H4 (cell line): ENCODE data around the gene QRFP. TPM values are rescaled to one million over a fixed set of nuclear protein-coding genes. Genes with fewer than 3 reads are reported as not detected.

Experiments
- DNase-seq: peaks from one replicate; pipeline ENCODE4 v3.0.0-alpha.2; 2015; ENCODE audit warnings: low spot score
- total RNA-seq: library from RNA; depleted of rRNA; stranded (reverse); fragments of >200 nt; shearing (Covaris generic); gene quantifications from 2 replicates; pipeline ENCODE4 v1.2.3, GENCODE V29; 2014

The QRFP gene
- total RNA-seq, 1 experiment from 2014 or later: not detected

DNA sequence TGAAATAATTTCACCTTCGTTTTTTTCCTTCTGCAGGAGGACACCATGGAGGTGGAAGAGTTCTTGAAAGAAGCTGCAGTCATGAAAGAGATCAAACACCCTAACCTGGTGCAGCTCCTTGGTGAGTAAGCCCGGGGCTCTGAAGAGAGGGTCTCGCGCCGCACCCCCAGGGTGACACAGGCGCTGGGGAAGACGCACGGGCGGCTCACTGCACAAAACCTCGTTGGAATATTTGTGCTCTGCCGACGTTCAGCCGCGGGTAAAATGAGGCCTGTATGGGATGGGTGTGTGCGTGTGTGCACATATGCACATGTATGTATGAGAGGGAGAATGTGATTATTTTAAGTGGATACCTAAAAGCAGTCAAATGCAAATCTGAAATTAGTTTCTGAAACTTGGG lies 24.5 kb downstream of the QRFP start:
- no peak for DNase-seq

DNA sequence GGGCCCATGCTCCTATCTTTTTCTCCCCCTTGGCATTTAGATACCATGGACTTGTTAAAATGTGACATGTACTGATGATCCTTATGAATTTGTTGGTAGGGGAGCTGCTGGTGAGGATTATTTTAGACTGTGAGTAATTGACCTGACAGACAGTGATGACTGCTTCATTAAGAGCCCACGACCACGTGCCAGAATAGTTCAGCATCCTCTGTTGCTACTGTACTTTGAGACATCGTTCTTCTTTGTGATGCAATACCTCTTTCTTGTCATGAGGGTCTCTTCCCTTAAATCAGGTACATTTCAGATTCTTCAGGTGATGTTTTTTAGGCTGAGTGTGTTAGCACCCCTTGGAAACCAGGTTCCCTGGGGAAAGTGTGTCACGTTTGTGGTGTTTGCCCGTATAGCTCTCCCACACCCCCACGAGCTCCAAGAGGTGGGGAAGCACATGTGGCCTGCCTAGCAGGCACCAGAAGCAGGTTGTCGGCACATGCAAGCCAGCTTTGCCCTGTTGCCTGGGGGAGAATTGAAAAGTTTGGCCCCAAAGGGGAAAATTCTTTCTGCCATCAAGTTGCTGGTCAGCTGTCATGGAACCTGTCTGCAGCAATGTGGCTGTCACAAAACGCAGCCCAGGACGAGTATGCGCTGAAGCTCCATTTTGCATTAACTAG lies 25.1 kb downstream of the QRFP start:
- no peak for DNase-seq

DNA sequence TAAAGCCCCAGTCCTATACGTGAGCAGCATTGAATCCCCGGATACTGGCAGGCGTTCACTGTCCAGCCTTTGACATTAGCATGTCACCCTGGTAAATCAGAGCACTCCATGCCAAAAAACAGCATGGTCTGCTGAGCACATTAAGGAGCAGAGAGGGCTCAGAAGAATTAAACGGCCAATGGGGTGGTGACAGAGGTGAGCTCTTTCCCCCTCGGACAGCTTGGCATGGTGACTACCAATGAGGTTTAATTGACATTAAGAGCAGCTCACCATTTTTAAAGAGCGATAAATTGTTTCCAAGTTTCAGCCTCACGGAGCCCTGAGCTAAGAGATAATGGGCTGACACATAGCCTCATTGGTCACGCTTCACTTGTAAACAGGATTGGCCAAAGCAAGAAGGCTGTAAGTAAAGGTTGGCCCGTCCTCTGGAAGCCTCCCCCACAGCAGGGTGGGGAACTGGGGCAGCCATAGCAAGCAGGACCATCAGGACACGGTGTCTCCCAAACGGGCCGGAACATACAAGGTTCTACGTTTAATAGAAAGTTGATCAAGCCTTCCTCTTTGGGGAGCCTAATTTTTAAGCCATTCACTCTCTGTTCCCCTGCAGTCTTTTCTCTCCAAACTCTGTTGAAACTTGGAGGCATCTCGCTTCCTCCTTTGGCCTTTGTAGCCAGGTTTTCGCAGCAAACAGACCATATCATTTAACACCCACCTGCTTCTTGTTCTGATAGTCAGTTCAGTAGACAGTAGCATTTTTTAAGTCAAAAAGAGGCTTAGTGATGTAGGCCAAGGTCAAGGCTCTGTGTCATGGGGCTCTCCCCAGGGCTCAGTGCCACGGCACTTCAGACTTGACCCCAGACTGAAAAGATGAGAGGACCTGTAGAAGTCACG lies 25.9 kb downstream of the QRFP start:
- no peak for DNase-seq

DNA sequence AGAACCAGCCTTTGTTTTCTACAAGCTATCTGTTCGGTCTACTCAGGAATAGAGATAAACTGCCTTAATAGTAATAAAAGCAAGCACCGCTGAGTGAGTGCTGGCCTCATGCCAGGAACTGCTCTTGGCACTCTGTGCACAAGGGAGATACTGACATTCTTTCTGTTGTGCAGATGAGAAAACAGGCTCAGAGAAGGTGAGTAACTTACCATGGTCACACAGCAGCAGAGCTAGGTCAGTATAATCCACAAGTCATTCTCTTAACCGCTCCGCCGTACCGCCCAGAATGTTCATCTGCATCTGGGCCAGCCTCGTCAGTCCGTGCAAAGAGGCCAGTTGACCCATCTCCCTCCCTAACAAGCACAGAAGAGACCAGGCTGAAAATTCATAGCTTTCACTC lies 27.4 kb downstream of the QRFP start:
- no peak for DNase-seq

DNA sequence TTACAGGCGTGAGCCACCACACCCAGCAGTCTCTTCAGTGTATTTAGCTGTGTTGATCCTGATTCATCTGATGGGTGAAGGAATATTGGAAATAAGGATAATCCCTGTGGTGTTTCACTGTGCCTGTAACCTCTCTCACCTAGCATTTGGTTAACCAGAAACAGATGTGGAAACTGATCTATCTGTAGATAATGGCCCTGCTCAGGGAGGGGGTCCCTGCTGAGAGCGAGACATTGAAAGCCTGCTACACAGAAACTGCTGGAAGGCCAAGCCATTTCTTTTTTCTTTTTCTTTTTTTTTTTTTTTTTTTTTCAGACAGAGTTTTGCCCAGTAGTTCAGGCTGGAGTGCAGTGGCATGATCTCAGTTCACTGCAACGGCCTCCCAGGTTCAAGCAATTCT lies 28.4 kb downstream of the QRFP start:
- no peak for DNase-seq

DNA sequence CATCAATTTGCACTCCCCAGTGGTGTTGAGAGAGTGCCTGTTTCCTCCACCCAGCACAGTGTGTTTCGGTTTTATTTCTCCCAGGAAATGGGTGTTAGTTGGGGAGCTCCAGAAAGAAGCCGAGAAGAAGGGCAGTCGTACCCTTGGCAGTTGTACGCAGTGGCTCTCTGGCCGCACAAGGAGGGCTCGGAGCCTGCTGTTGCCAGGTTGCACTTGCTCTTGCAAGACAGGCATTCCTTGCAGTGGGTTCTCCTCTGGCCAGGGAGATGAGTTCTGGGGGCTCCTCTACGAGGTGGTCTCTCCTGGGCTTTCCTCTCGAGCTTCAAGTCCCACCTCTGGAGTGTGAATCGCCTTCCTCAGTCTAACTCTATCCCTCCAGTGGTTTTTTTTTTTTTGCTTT lies 29.1 kb downstream of the QRFP start:
- DNase-seq: no peak

DNA sequence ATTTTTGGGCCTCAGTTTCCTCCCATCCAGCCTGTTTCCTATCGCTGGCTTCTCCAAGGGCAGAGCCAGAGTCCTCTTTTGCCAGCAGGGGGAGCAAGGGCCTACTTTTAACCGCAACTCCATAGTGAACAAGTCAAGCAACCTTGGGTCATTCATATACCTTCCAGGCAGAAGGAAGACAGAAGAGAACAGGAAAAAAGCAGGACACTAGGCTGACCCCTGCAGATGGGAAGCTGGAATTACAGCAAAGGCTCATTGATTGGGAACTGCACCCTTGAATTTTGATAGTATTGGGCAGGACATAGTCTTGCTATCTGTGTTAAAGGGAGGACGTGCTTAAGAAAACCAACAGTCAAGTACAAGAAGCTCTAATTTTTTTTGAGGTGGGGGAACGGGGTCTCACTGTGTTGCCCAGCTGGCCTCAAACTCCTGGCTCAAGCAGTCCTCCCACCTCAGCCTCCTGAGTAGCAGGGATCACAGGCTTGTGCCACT lies 30.1 kb downstream of the QRFP start:
- DNase-seq: peak; percentile 92

DNA sequence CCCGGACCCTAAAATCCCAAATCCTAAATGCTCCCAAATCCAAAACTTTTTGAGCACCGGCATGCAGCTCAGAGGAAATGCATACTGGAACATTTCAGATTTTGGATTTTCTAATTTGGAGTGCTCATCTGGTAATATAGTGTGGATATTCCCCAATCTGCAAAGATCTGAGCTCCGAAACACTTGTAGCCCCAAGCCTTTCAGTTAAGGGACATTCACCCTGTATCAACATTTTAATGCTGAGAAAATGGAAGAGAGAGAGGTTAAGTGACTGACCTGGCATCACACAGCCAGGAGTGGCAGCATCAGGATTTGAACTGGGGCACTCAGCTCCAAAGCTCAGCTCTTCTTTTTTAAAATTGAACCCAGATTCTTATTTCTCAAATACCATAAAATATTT lies 30.7 kb downstream of the QRFP start:
- DNase-seq: no peak

DNA sequence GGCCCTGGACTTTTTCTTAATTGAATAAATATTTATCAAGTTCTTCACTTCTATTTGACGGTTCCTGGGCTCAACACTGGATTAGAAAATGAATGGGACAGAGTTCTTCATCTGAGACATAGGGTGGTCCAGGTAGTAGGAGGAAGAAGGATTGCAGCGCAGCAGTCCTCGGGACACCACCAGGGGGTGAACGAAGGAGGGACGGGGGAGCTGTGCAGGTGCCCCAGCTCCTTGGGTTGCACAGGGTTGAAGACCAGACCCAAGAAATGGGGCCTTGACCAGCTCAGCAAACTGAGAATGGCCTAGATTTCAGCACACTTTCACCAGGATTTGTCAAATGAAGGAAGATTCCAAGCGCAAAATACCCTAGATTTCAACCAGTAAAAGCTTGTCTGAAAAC lies 32.1 kb downstream of the QRFP start:
- DNase-seq: no peak

DNA sequence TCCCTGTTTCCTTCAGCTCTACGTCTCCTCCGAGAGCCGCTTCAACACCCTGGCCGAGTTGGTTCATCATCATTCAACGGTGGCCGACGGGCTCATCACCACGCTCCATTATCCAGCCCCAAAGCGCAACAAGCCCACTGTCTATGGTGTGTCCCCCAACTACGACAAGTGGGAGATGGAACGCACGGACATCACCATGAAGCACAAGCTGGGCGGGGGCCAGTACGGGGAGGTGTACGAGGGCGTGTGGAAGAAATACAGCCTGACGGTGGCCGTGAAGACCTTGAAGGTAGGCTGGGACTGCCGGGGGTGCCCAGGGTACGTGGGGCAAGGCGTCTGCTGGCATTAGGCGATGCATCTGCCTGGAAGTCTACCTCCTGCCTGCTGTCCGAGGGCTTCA lies 33.9 kb downstream of the QRFP start:
- no peak for DNase-seq

DNA sequence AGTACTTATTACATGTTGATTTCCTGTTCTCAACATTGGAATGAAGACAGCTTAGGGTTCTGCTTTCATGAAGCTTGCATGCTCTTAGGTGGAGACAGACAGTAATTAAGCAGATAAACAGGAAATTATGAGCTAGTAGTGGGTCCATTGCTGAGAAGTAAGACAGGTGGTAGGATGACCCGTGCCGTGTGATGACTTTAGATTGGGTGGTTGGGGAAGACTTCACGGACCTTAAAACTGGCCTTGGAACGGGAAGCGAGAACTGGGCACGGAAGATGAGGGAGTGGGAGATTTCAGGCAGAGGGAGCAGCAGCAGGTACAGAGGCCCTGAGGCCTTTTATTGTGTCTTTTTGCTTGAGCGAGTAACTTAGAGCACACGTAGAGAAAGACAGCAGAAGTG lies 34.4 kb downstream of the QRFP start:
- DNase-seq: no peak

DNA sequence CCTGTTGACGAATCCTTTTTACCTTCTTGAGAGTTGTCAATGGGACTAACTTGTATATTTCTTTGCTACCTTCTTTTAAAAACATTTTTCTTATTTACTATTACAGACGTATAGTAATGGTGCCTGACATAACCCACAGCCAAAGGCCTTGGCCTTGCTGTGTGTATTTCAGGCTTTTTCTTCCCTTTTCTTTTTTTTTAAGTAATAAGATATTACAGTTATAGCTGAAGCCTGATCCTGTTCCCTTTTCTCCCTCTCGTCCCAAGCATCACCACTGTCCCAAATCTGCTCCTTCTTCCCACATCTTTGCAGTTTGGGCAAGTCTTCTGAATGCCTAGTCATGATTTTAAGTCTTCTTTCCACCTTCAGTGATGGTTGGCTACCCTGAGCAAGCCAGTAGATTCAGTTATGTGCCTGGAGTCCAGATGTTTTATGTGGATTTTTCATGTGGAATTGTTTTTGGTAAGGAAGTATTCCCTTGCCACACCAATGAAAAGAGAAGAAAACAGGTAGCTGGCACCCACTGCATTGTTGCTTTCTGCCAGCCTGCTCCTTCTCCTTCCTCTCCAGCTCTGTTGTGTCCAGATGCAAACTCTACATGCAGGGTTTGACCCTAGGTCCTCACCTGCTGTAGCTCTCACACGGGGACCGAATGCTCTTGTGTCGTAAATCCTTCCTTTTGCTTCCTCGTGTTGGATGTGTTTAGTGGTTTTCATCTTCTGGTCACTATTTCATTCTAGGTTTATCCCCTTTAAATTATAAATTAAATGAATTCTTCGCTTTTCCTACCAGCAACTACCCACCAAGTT lies 35.0 kb downstream of the QRFP start:
- no peak for DNase-seq

DNA sequence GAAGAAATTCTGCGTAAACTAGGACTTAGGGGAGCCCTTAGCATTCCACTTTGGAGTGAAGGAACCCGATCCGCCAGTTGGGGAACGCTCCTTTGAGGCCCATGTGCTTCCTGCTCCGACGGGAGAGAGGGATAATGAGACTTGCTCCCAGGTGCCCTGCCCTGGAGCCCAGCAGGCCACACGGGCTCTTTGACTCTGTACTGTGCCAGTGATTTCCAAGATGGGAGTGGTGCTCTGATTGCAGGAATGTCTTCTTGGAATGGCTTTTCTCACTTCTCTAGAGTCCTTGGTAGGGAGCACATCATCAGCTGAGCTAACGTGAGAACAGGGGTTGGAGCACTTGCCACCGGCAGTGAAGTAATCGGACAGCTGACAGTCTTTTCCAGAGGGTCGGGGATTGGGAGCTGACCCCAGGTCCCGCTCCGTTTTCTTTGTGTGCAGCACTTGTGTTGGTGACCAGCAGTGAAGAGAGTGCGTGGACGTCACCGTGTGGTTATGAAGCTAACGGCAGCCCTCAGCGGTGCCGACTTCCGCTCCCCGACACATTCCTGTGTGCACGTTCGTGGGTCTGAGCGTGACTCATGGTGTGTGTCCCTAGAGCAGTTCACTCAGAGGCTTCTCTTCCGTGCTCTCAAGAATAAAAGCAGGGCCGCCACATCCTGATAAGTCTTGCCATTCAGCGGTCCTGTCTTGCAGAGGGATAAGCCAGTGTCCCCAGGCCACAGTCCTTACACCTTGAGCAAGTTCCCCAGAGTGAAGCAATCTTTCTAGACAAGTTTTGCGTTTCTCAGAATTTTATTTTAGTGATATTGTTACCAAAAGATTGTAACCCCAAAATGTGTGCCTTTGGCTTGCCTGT lies 35.9 kb downstream of the QRFP start:
- peak; percentile 96 for DNase-seq

DNA sequence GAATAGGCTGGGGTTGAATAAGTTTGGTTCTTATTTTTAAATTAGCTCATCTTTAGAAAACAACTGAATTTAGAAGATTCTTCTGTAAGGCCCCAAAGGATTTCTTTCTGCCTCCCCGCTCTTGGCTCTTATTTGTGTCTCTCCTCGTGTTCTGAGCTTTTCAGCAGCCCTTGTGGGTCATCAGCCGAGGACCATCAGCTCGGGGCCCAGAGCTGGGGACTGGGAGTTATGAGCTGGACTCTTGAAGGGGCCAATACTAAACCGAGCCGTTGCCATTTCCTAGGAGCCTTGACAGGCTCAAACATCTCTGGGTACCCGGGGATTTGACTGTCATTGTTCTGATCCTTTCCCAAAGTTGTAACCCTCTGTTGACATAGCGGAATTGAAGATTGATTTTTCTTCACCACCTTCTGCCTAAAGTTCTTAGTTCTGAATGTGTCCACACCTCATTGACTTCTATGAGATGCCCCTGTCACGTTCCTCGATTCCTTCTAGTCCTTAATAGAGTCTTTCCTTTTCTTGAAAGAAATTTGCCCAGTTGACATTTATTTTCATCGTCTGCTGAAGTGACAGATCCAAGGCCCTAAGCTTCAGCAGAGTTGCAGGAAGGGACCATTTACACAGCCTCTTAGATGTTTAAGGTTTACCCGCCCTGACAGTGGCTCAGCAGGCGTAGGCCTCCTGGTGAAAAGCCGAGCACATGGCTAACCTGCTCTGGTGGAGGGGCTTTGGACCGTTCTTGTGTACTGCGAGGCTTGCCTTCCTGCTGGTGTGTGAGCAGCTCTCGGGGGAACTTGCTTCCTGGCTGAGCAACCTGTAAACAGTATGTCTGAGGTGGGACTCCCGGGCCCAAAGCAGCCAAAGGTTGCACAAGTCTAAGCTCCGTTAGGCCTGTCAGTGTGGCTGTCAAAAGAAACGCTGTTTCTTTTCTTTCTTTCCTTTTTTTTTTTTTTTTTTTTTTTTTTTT lies 37.6 kb downstream of the QRFP start:
- DNase-seq: no peak

DNA sequence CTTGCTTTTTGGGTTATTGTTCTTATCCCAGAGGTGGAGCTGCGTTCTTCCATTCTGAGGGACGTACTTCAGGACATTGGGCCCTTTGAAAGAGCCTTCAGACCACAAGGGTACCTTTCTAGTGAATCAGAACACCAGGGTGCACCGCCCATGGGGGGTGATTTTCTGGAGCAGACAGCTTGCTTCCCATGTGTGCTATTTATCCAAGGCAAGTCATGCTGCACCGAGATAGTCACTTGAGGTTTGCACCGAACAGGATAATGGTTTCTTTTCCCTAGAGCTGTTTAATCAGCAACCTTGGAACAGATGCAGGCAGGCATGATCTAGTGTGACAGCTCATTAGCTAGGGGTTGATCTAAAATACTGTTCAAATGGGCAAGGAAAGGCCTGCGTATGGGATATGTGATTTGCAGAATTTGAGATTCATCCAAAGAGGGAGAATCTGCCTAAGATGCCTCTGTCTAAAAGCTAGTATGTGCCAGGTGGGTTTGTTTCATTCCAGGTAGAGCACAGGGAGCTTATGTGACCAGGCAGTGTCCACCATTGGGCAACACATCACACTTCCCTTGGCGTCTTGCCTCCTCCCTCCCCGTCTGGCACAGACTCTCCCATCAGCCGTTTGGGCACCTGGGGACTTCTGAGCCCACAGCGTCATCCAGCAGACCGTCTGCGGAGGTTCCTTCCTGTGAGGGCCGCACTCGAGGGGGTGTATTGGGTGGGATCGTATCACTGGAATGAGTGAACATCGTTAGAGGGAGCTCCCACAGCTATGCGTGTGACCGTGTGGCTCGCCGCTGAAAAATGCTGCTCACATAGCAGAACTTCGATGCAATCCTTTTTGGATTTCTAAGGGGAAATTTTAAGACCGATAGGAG lies 38.5 kb downstream of the QRFP start:
- DNase-seq: peak; percentile 51

DNA sequence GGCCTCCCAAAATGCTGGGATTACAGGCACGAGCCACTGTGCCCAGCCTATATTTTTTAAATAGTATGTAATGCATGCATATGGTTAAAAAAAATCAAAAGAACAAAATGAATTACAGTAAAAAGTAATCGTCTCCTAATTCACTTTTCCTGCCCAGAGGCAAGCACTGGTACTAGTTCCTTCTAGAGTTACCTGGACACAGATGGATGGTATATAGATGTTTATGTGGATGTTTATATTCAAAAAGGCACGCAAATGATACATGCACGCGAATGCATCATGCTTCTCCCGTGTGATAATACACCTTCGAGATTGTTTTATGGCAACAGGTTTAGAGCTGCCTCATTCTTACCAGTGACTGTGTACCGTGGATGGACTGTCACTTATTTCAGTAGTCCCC lies 40.1 kb downstream of the QRFP start:
- DNase-seq: no peak

DNA sequence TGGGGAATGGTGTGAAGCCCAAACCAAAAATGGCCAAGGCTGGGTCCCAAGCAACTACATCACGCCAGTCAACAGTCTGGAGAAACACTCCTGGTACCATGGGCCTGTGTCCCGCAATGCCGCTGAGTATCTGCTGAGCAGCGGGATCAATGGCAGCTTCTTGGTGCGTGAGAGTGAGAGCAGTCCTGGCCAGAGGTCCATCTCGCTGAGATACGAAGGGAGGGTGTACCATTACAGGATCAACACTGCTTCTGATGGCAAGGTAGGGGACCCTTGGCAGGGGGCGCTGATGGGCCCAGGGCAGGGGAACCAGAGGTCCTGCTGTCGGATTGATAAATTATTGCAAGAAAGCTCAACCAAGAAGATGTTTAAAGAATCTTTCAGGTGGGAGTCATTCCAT lies 41.8 kb downstream of the QRFP start:
- DNase-seq: no peak

DNA sequence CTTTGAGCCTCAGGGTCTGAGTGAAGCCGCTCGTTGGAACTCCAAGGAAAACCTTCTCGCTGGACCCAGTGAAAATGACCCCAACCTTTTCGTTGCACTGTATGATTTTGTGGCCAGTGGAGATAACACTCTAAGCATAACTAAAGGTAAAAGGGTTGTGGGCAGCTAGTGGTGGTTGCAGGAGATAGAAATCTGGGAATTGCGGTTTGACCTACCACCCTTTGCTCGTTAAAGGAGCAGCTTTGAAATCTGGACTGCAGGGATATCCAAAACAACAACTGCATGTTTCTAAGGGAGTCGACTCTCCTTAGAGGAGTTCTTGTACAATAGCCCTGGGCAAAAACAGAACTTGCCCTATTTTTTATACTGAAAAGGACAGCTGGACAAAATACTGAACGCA lies 42.5 kb downstream of the QRFP start:
- DNase-seq: no peak

DNA sequence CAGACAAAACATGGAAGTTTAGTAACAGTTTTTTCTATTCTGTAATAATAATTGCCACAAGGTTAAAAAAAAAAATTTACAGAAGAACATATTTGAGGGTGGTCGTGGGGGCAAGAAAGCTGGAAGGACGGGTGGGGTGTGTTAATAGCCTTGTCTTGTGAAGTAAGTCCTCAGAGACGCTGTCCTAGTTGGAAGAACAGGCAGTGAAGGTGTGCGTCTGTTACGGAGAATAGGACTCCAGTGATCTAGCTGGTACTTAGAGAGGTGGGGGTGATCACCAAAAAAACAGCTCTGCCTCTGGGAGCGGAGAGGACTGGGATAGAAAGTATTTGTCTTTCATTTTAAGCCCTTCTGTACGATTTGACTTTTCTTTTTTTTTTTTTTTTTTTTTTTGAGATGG lies 43.8 kb downstream of the QRFP start:
- DNase-seq: no peak
